Endothelial cell of umbilical vein (primary cell): ENCODE data around the gene OVOL1. TPM values are rescaled to one million over a fixed set of nuclear protein-coding genes. Genes with fewer than 3 reads are reported as not detected.

ENCODE experiments used
- BruUV-seq: library from RNA; stranded (reverse); fragments of 400-500 nt; replicated peaks from 2 replicates; lab custom pipeline; 2021; lab: Mats Ljungman, UMichigan
- CTCF ChIA-PET: fragments of 300-600, 350-600 bp; sonication (Branson Sonifier 250); formaldehyde crosslinking; loops from one replicate; lab custom pipeline; 2021; ENCODE audit warnings: antibody characterized with exemption, inconsistent platforms; lab: Charles Lee
- POLR2A ChIA-PET: fragments of 300-600, 350-600 bp; sonication (Branson Sonifier 250); formaldehyde crosslinking; loops from one replicate; lab custom pipeline; 2021; ENCODE audit warnings: antibody characterized with exemption, inconsistent platforms; lab: Charles Lee
- DNase-seq: peaks from one replicate; pipeline ENCODE4 v3.0.0-alpha.2; 2011; ENCODE audit warnings: low read depth, low spot score
- FAIRE-seq: peaks from 2 replicates; lab custom pipeline; 2011; peaks lifted over from hg19 to GRCh38; lab: Jason Lieb, UNC
- H2AFZ ChIP-seq: 2 replicates; pipeline ENCODE4 v1.6.0; 2012; ENCODE audit warnings: low read depth, low read length, control low read depth, inconsistent platforms
- H3K27ac ChIP-seq: 2 replicates; pipeline ENCODE4 v1.5.1; 2011; ENCODE audit warnings: low read depth, mild to moderate bottlenecking, control low read depth, low read length, moderate library complexity; ENCODE audit not compliant: insufficient read depth
- H3K27me3 ChIP-seq, 2 experiments: 2 replicates each; pipeline versions ENCODE4 v1.6.0 to v1.6.1; 2011; ENCODE audit warnings: low read length in 2 of 2, mixed read lengths in 1 of 2; ENCODE audit not compliant: control insufficient read depth in 2 of 2, insufficient read depth in 2 of 2
- H3K36me3 ChIP-seq, 2 experiments: 2 replicates in 1 of 2; 3 replicates in 1 of 2; pipeline ENCODE4 v1.5.1; 2011; ENCODE audit warnings: low read length in 2 of 2, mild to moderate bottlenecking in 1 of 2, moderate library complexity in 1 of 2; ENCODE audit not compliant: control insufficient read depth in 2 of 2, insufficient read depth in 2 of 2; ENCODE audit errors: extremely low read depth in 1 of 2
- H3K4me1 ChIP-seq: 3 replicates; pipeline ENCODE4 v1.5.1; 2011; ENCODE audit warnings: mild to moderate bottlenecking, low read length; ENCODE audit not compliant: control insufficient read depth, insufficient read depth; ENCODE audit errors: extremely low read depth
- H3K4me2 ChIP-seq: 2 replicates; pipeline ENCODE4 v1.6.1; 2011; ENCODE audit warnings: low read length, control low read depth, mixed read lengths; ENCODE audit not compliant: insufficient read depth
- H3K4me3 ChIP-seq, 3 experiments: fragments of 200-600 bp in 1 of 3; sonication (generic), shearing (Covaris generic) in 1 of 3; replicated peaks in 1 of 3; 2 replicates each; pipeline ENCODE4 v1.5.1; 2011 to 2016; ENCODE audit warnings: control low read depth in 3 of 3, low read length in 3 of 3, mild to moderate bottlenecking in 2 of 3, inconsistent platforms in 1 of 3, low read depth in 1 of 3, moderate library complexity in 1 of 3; ENCODE audit not compliant: insufficient read depth in 1 of 3
- H3K79me2 ChIP-seq: 2 replicates; pipeline ENCODE4 v1.6.0; 2012; ENCODE audit warnings: low read length, inconsistent platforms; ENCODE audit not compliant: control insufficient read depth, insufficient read depth
- H3K9ac ChIP-seq: replicated peaks from 2 replicates; pipeline ENCODE3; 2011; ENCODE audit warnings: low read length, control low read depth; ENCODE audit not compliant: insufficient read depth; ENCODE audit errors: extremely low read depth
- H3K9me1 ChIP-seq: replicated peaks from 3 replicates; pipeline ENCODE4 v1.6.0; 2011; ENCODE audit warnings: mild to moderate bottlenecking, low read length; ENCODE audit not compliant: control insufficient read depth, insufficient read depth; ENCODE audit errors: extremely low read depth
- H3K9me3 ChIP-seq: replicated peaks from 2 replicates; pipeline ENCODE4 v1.5.1; 2012; ENCODE audit warnings: low read length, inconsistent platforms; ENCODE audit not compliant: control insufficient read depth, insufficient read depth
- H4K20me1 ChIP-seq: replicated peaks from 2 replicates; pipeline ENCODE3; 2011; ENCODE audit warnings: mild to moderate bottlenecking, low read length; ENCODE audit not compliant: control insufficient read depth, insufficient read depth; ENCODE audit errors: extremely low read depth
- CTCF ChIP-seq, 2 donors: IDR thresholded peaks; 1 replicate in 1 of 2; 2 replicates in 1 of 2; pipeline ENCODE4 v1.5.1; 2011; ENCODE audit warnings: low read length in 2 of 2, mild to moderate bottlenecking in 2 of 2, moderate library complexity in 2 of 2, control low read depth in 1 of 2, inconsistent platforms in 1 of 2, low read depth in 1 of 2; ENCODE audit not compliant: insufficient read depth in 1 of 2; ENCODE audit errors: extremely low read depth in 1 of 2
- EZH2 ChIP-seq: IDR thresholded peaks from 2 replicates; pipeline ENCODE4 v1.6.1; 2012; ENCODE audit warnings: borderline replicate concordance, low read depth, mild to moderate bottlenecking, moderate library complexity, low read length, inconsistent platforms; ENCODE audit not compliant: severe bottlenecking
- FOS ChIP-seq: IDR thresholded peaks from 2 replicates; pipeline ENCODE4 v1.6.1; 2011; ENCODE audit warnings: mild to moderate bottlenecking, low read length, moderate library complexity, borderline replicate concordance; ENCODE audit not compliant: insufficient read depth
- GATA2 ChIP-seq: IDR thresholded peaks from 2 replicates; pipeline ENCODE4 v1.7.0; 2011; ENCODE audit warnings: low read depth, mild to moderate bottlenecking, moderate library complexity, mixed read lengths, low read length; ENCODE audit not compliant: insufficient read length, insufficient read depth
- JUN ChIP-seq: IDR thresholded peaks from 2 replicates; pipeline ENCODE4 v1.6.1; 2011; ENCODE audit warnings: borderline replicate concordance, low read depth; ENCODE audit not compliant: insufficient read length, insufficient read depth
- MAX ChIP-seq: IDR thresholded peaks from 2 replicates; pipeline ENCODE4 v1.6.1; 2011; ENCODE audit not compliant: insufficient read depth, insufficient read length
- MYC ChIP-seq: IDR thresholded peaks from one replicate; pipeline ENCODE4 v1.6.1; 2011; ENCODE audit warnings: mild to moderate bottlenecking, low read depth, low read length
- POLR2A ChIP-seq: IDR thresholded peaks from 2 replicates; pipeline ENCODE4 v1.6.1; 2012; ENCODE audit warnings: low read depth, mild to moderate bottlenecking, control low read depth, low read length
- POLR2AphosphoS5 ChIP-seq: IDR thresholded peaks from 2 replicates; pipeline ENCODE4 v1.6.1; 2012; ENCODE audit warnings: low read depth, mild to moderate bottlenecking, control low read depth, low read length, moderate library complexity; ENCODE audit not compliant: insufficient read depth
- dilution Hi-C: fragments of 300-500 bp; cut with MboI; formaldehyde crosslinking; loops from one replicate; pipeline ENCODE4 v1.15.0; 2019; ENCODE audit warnings: low sequenced_read_pairs; ENCODE audit not compliant: extremely low pct_ligation_motif_present
- intact Hi-C: fragments of 100-400 bp; cut with micrococcal nuclease; formaldehyde crosslinking; loops from one replicate; pipeline ENCODE4 v1.10.0; 2022
- polyA plus RNA-seq, 4 experiments: library from polyadenylated mRNA; depleted of rRNA in 3 of 4; stranded (reverse) in 3 of 4; unstranded in 1 of 4; fragments of >200 nt; gene quantifications; 2 replicates each; pipeline versions ENCODE4 v1.2.1 to v1.2.3, GENCODE V29; 2011 to 2012; ENCODE audit warnings: missing spikeins in 1 of 4
- total RNA-seq: library from RNA; stranded (reverse); gene quantifications from 2 replicates; pipeline ENCODE4 v1.2.3, GENCODE V29; 2021

The OVOL1 gene
- total and polyA plus RNA-seq, 2 donors (not counting 3 experiments of a cell fraction or from before 2014, with no cell fraction given): not detected

GRCh38 chr11:65778901-65779668 is 7.8 kb upstream of the OVOL1 start:
- POLR2A ChIA-PET: interaction anchor here (1.2 kb wide), 1 partner anchor 81 kb away, joined by 5 read pairs; the partner anchor contains the start of gene MUS81
- H3K9me3 ChIP-seq: no peaks in the 10 kb centered on the region
- intact Hi-C loops: no loop called here

More at GRCh38 chr11:65778901-65779668, 7.8 kb upstream of the OVOL1 start:
- no peaks in the 10 kb centered on the region for H3K9me1 ChIP-seq
- FAIRE-seq: no peak
- peak overlapping the region; percentile 66 for H3K4me2 ChIP-seq
- peaks cover 5% of the 10 kb centered on the region for H3K4me1 ChIP-seq
- CTCF ChIA-PET: interaction anchor here (0.6 to 4.1 kb wide), 46 partner anchors 8 to 354 kb away, joined by 3 to 109 read pairs (median 7); partner anchors contain the start of genes BANF1, CCDC85B, EFEMP2 and EIF1AD
- peak overlapping the region in 2 of 3 experiments; percentile 49 to 55 for H3K4me3 ChIP-seq
- no peak overlapping the region for H2AFZ ChIP-seq
- no peak overlapping the region for H3K27ac ChIP-seq
- no peak overlapping the region for H3K9ac ChIP-seq
- no peak for DNase-seq
- H3K27me3 ChIP-seq: no peaks in the 10 kb centered on the region
- no peak for TF ChIP-seq EZH2
- TF ChIP-seq POLR2A: no peak
- TF ChIP-seq JUN: no peak
- no peak for TF ChIP-seq FOS
- no peak for TF ChIP-seq CTCF (IDR thresholded peaks at IDR 0.05; ENCODE audit: extremely low read depth in 1 of 2, insufficient read depth in 1 of 2, low read depth in 1 of 2, low read length in 2 of 2)
- no peak for TF ChIP-seq MAX
- no peak for TF ChIP-seq GATA2
- no peak for TF ChIP-seq POLR2AphosphoS5
- no peak for TF ChIP-seq MYC
- dilution Hi-C loops: no loop called here
- H3K36me3 ChIP-seq: peaks cover 12 to 14% of the 10 kb centered on the region in 2 experiments
- H4K20me1 ChIP-seq: no peaks in the 10 kb centered on the region
- no TSS peak for BruUV-seq
- peaks cover 24% of the 10 kb centered on the region for H3K79me2 ChIP-seq
